Stimulated activated CD4-positive, alpha-beta T cell treated with anti-CD3 and anti-CD28 coated beads, Interleukin-15, amount 100 ng/mL, for 1 hour (primary cell): ENCODE data around the gene HOPX.
"Not testable (repeated sequence)": the region's sequence is repeated elsewhere in the genome, so short reads cannot be mapped to it uniquely, and the experiment has no call there.

ENCODE experiments used
- DNase-seq, 2 donors: peaks; one replicate each; pipeline ENCODE4 v3.0.0-alpha.2; 2020; ENCODE audit warnings: low read depth in 1 of 2, low spot score in 1 of 2

Gene HOPX

DNA sequence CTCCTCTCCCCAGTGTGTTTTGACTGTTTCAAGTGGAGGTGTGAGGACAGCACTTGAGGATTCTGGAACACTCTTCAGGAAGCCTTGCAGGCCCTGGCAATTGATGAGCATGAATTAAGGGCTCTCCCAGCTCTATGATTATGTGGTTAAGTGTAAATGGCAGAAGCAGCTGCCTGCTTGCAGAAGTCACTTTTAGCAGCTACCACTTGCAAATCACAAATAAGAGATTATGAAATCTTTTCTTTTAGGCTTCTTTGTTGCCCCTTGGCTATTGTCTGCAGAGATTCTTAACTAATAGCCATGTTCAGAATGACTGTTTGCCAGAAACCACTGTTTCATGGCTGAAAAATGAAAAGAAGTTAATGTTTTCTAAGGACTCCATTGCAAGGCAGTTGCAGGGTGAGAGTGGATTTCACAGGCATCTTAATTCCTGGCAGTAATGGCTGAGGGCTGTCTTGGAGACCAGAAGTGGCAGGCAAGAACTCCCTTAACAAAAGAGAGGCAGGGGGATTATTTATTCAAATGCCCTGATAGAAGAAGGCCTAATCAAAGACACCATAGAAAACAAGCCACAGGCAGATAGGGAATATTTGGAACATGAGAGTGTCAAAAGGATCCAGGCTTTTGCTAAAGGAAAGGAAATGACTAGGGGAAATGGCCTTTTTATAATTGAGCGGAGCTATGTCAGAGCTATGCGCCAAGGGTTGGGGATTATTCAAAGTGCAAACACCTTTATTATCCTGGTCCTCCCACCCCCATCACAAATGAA lies 8.3 kb upstream of the HOPX start:
- DNase-seq, result no peak

DNA sequence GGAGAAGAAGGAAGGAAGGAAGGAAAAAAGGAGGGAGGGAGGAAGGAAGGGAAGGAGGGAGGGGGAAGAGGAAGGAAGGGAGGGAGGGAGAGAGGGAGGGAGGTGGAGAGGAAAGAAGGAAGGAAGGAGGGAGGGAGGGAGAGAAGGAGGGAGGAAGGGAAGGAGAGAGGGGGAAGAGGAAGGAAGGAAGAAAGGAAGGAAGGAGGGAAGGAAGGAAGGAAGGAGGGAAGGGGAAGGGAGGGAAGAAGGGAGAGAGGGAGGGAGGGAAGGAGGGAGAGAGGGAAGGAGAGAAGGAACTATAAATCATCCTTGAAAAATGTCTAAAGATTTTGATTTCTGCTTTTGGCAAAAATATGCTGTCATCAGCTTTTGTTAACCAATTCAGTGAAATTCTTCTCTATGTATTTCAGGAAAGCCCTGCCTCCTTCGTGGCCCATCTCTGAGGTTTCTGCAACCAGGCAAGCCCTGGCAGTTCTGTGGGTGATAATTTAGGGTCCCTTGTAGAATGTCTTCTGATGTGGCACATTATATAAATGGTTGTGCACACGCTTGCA lies 7.1 kb upstream of the HOPX start:
- no peak for DNase-seq

DNA sequence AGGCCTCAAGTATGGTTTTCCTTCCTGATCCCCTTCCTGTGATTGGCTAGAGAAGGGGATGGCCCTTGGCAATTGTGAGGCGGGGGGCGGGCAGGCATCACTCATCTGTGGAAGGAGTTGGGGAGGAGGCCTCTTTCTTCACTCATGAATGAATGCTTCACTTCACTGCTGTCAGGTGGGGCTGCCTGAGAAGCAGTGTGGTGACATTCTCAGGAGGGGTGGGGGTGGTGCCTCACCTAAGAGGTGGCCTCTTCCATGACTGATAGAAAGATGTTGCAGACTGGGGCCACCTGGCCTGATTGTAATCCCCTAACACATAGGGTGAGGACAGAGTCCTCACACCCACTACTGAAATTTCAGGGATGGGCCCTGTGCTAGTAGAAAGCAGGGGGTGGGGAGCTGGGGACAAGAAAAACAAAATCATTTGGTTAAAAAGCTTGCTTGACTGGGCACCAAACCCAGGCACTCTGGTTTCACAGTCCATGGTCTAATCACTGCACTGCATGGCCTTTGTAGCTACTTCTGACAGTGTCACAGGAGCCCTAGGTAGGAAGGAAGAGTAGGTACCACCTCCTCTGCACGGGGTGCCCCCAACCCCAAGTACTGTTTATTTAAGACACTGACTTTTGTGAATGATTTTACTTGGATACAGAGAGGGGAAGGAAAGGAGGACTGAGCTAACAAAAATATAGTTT lies 5.6 kb upstream of the HOPX start:
- no peak for DNase-seq

GRCh38 chr4:56684320-56685050 lies 3.4 kb upstream of the HOPX start:
- DNase-seq, result no peak

DNA sequence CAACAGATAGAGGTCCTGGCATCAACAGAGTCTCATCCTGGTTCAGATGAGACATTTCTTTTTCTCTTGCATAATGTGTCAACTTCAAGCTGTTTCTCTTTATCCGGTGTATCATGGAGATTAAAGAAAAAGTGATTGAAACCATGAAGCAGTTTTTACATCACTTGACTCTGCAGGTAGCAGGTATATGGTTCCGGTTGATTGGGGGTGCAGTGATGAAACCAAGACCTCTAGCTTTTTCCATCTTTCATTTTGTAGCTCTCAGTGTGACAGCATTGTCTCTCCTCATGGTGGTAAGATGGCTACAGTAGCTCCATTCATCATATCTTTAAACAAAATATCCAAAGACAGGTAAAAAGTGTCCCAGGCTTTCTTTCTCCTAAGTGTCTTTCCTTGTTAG lies 2.4 kb upstream of the HOPX start:
- DNase-seq, result no peak

- DNase-seq, result no peak
These were observed 893 bp upstream of the HOPX start for GRCh38 chr4:56681853-56682525.

DNA sequence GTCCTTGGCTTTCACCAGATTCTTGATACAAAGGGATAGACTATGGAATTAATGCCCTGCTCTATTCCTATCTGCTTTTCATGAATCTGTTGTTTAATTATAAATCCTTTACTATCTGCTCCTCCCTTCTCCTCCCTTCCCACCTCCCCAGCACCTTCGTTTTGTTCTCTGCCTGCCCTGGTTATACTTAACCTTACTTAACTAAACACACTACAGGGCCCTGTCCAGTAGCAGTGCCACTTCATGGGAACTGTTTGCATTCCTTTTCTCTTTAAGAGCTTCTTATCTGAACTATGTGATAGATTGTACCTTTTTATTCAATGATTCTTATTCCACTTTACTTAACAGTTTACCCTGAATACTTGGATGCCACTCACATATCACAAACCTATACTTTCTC lies 830 bp downstream of the HOPX start:
- no peak for DNase-seq

DNA sequence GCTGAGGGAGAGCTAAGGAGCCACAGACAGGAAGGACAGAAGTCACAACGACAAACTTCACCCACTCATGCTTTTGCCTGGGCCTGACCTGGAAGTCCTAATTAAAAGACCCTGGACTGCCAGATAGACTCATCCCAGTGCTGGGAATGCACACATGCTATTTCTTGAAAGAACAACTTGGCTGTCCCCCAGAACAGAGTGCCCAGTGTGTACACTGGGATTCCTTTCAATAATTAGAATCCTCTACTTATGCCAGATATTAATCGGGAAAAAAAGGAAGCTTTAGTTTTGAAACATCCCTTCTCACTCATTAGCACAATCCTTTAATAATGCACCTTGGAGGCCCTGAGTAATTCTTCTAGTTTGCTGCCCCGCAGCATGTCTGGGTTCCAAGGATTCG lies 3.4 kb downstream of the HOPX start:
- DNase-seq, result no peak

DNA sequence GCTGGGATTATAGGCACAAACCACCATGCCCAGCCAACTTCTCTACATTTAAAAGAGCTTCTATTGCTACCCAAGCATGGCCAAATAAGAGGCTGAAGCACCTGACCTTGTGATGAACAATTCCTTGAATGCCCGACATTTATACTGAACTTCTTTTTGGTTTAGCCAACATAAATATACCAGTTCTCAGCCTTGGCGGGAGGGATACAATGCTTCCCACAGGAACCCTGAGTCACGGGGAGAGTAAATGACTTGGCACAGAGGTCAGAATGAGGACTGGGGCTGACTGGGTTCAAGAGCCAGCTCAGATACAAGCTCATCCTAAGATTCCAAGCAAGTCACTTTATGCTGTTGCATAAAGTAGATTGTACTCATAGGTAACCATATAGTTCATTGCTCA lies 6.1 kb downstream of the HOPX start:
- DNase-seq, result no peak

GRCh38 chr4:56671860-56672259 lies 9.2 kb downstream of the HOPX start:
- no peak for DNase-seq

DNA sequence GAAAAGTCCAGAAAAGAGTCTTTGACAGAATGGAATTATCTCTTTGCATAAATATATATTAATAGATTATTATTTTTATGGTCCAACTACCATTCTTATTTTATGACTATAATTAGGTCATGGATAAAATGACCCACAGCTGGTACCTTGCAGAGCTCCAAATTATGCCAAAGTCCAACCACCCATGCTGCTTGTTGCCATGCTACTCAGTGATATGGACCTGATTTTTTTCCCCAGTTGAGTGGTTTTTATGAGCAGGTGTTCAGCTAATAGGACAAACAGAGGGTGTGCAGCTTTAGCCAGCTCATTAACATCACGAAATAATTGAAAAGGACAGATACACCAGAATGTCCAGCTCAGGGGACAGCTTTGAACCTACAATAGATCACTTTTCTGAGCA lies 9.7 kb downstream of the HOPX start:
- DNase-seq, result no peak

- DNase-seq, result no peak
These were observed 12.8 kb downstream of the HOPX start for GRCh38 chr4:56668267-56668666.

GRCh38 chr4:56667396-56667795 lies 13.7 kb downstream of the HOPX start:
- DNase-seq, result not testable (repeated sequence)

- no peak for DNase-seq
These were observed 14.8 kb downstream of the HOPX start for GRCh38 chr4:56666279-56666678.

- no peak for DNase-seq
These were observed 15.3 kb downstream of the HOPX start for GRCh38 chr4:56665781-56666180.

DNA sequence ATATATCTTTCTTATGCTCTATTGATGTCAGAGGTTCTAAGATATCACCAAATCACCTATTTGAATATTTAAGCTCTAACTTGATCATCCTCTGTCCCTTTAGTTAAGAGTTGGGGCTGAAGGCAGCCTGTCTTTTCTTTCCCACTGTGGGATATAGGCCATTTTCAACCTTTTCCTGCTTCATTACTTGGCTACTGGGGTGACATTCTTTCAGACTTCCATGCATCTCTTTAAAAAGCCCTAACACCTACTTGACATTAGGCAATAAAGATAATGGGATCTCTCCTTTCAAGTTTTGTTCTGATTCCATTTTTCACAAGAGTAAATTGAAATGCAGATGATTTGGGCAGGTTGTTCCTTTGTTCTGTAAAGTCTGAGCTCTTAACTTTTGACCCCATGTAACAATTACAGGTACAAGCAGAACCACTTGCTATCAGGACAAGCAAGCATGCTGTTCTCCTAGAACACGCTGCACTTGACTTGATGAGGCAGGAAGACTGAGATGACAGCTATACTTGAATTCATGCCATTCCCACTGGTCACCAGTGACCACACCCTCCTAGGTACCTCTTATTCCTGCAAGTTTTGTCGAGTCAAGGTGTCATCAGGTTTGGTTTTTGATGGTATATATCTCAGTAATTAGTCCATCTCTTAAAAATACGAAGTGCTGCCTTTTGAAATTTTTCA lies 18.2 kb downstream of the HOPX start:
- DNase-seq, result no peak

DNA sequence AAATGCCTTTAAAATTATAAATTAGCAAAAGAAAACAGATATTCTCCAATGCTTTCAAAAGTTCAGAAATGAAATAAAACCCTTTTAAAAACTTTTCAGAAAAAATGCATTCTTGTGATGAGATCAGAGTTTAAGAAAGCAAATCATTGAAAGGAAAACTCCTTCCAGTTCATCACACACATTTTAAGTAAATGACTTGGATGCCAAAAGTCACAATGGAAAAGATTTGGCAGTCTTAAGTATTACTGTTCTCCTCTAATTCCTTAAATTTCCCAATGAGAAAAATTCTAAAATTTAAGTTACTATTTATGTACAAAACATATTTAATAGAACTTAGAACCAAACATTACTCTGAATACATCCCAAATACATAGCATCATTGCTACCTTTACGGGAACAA lies 21.1 kb downstream of the HOPX start:
- DNase-seq, result no peak

DNA sequence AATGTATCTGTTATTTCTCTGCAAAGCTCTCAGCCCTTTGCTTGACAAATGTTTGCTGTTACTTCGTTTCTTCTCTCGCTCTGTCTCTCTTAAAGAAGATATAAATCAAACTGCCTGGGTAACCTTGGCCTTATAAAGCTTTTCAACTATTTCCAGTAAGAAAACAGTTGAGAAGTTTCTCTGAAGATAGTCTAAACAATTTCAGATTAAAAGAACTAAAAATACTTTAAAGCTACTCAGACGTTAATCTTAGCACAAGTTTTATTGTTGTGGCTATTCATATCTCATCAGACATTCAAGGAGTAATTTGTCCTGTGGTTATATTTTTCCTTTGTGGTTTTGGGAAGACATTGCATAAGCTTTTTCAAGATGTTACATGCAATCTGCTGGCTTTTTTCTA lies 22.6 kb downstream of the HOPX start:
- no peak for DNase-seq

- DNase-seq, result no peak
These were observed 23.3 kb downstream of the HOPX start for GRCh38 chr4:56657818-56658217.

DNA sequence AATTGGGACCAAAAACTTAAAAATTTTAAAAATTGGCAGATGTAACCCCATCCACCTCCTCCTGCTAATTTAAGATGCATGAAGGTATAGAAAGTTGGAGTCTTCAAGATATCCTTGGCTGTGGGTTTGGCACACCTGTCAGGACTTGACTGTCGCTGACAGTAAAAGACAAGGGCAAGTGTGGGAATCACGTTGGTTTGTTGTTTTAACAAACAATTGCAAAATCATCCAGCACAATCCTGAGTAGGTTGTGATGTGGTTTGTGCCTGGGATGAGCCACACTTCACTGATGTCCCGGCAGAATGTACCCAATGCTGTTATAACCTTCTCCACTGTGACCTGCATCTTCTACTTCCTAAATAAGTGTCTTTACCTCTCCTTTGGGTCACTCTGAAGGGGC lies 24.0 kb downstream of the HOPX start:
- DNase-seq, result no peak

DNA sequence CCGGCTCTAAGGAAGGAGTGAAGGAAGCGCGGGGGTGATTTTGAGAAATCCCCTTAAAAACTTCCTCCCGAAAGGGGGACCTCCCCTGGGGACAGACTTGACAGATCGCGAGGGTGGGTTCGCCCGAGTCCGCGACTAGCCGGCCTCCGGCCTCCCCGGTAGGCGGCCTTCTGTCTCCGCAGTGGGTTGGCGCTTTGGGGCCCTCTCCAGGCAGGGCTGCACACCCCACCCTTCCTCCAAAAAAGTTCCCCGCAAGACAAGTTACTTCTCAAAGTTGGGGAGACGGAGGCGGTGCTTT lies 24.8 kb downstream of the HOPX start:
- DNase-seq, result peak in 1 of 2 donors; percentile 2
